Measurements from ENCODE around the gene IP6K2. TPM values are rescaled to one million over a fixed set of nuclear protein-coding genes. Genes with fewer than 3 reads are reported as not detected.
A peak's percentile ranks its signal among the peaks of the same experiment; 100 is the strongest.
"Not testable (repeated sequence)": the region's sequence is repeated elsewhere in the genome, so short reads cannot be mapped to it uniquely, and the experiment has no call there.

IP6K2 gene
- total RNA-seq, 1 donor from 2014 or later = 104 TPM

DNA sequence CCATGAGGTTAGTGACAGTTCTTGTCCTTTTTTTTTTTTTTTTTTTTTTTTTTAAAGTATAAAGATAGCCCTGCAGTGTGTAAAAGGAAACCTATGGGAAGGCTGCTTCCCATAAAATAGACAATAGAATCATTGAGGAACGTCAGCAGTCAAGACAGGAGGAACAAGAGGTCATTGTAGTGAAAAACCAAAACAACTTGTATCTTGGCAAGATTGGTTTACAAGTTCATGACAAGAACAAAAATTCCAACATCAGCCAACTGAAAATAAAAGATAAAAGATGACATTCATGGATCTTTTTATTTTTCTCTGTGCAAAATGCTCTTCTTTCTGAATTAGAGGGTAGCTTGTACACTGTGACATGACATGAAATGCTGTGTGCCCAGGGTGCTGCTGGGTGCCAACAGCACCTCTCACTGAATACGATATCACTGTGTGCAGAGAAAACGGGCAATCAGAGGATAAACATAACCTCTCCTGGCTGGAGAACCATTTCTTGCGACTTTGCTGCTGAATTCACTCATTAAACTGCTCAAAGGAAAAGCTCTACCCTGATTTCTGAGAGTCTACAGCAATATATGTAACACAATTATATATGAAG lies 30.1 kb upstream of the IP6K2 start:
- no peak for DNase-seq (ENCODE audit: extremely low spot score, unreplicated experiment)
- no peak overlapping the region for H3K27ac Mint-ChIP-seq (ENCODE audit: unreplicated experiment)
- TF ChIP-seq, protein P1, sequence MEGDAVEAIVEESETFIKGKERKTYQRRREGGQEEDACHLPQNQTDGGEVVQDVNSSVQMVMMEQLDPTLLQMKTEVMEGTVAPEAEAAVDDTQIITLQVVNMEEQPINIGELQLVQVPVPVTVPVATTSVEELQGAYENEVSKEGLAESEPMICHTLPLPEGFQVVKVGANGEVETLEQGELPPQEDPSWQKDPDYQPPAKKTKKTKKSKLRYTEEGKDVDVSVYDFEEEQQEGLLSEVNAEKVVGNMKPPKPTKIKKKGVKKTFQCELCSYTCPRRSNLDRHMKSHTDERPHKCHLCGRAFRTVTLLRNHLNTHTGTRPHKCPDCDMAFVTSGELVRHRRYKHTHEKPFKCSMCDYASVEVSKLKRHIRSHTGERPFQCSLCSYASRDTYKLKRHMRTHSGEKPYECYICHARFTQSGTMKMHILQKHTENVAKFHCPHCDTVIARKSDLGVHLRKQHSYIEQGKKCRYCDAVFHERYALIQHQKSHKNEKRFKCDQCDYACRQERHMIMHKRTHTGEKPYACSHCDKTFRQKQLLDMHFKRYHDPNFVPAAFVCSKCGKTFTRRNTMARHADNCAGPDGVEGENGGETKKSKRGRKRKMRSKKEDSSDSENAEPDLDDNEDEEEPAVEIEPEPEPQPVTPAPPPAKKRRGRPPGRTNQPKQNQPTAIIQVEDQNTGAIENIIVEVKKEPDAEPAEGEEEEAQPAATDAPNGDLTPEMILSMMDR (IDR thresholded peaks at IDR 0.05) = no peak
- H3K4me3 Mint-ChIP-seq (ENCODE audit: unreplicated experiment) = no peak overlapping the region
- H3K27me3 Mint-ChIP-seq (ENCODE audit: unreplicated experiment) = no peaks in the 10 kb centered on the region
- no peaks in the 10 kb centered on the region for H3K9me3 Mint-ChIP-seq (ENCODE audit: unreplicated experiment)
- H3K36me3 Mint-ChIP-seq (ENCODE audit: unreplicated experiment) = peaks cover 32% of the 10 kb centered on the region
- no peaks in the 10 kb centered on the region for H3K4me1 Mint-ChIP-seq (ENCODE audit: unreplicated experiment)

DNA sequence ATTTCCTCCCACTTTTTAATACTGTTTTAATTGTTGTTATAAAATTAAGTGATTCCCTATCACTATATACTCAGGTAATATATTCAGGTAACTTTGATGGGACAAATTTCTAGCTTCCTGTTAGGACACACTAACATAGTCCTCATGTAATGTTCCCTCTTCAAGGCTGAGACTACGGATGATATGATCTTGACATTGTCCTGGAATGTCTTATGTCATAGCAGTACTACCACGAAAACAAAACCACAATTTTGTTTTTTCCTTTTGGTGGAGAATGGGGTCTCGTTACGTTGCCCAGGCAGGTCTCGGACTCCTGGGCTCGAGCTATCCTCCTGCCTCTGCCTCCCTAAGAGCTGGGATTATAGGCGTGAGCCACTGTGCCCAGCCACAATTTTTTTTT lies 26.8 kb upstream of the IP6K2 start:
- DNase-seq (ENCODE audit: extremely low spot score, unreplicated experiment) = no peak
- no peak overlapping the region for H3K27ac Mint-ChIP-seq (ENCODE audit: unreplicated experiment)
- H3K27me3 Mint-ChIP-seq (ENCODE audit: unreplicated experiment) = no peaks in the 10 kb centered on the region
- peaks cover 13% of the 10 kb centered on the region for H3K4me1 Mint-ChIP-seq (ENCODE audit: unreplicated experiment)
- H3K36me3 Mint-ChIP-seq (ENCODE audit: unreplicated experiment) = peaks cover 20% of the 10 kb centered on the region
- H3K9me3 Mint-ChIP-seq (ENCODE audit: unreplicated experiment) = no peaks in the 10 kb centered on the region
- TF ChIP-seq, protein P1 (IDR thresholded peaks at IDR 0.05) = no peak
- no peak overlapping the region for H3K4me3 Mint-ChIP-seq (ENCODE audit: unreplicated experiment)

DNA sequence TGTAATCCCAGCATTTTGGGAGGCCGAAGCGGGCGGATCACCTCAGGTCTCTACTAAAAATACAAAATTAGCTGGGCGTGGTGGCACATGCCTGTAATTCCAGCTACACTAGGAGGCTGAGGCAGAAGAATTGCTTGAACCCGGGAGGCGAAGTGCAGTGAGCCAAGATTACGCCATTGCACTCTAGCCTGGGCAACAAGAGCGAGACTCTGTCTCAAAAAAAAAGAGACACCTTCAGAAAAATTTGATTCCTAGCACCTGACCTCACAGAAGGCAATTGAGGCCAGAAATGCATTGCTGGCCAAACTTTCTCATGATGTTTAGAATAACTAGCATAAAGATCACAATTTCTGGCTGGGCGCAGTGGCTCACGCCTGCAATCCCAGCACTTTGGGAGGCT lies 24.2 kb upstream of the IP6K2 start:
- H3K27me3 Mint-ChIP-seq (ENCODE audit: unreplicated experiment) = not testable (repeated sequence)

DNA sequence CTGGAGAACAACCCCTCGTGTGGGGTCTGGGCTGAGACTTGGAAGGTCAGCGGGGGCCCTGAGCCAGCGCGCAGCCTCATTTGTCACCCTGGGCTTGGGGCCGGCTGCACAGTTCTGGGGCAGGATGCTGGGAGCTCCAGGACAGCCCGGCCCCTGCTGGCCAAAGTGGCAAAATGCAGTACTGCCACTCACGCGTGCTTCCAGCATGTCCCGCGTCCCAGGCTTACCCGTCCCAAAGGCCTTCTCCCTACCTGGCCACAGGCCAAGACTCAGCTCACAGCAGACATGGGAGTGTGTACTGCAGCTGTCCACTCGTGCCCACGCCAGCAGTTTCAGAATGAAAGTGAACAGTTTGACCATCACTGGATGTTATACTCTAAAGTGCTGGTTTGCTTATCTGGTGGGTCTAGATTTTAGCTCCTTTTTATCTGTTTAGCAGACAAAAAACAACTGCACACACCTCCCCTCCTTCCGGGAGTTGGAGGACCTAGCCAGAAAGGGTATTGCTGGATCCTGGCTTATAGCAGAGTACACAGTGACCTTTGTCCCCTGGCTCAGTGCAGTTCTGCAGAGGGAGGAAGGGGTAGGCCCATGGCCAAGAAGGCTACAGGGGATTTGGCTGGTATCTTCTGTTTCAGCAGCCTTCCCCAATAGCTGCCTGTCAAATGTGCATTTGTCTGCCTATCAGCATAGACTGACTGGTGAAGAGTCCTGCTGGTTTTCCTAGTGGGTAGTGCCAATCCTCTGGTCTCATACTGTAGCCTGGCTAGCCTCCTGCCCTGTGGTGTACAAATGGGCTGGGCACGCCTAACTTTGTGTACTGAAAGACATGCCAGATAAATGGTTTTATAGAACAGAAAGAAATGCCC lies 23.2 kb upstream of the IP6K2 start:
- Mint-ChIP-seq H3K4me3 (ENCODE audit: unreplicated experiment) (peak overlapping the region; percentile 45), H3K4me1 (ENCODE audit: unreplicated experiment) (peaks cover 16% of the 10 kb centered on the region), H3K36me3 (ENCODE audit: unreplicated experiment) (peaks cover 3% of the 10 kb centered on the region), H3K27me3 (ENCODE audit: unreplicated experiment) (no peaks in the 10 kb centered on the region), H3K9me3 (ENCODE audit: unreplicated experiment) (no peaks in the 10 kb centered on the region), H3K27ac (ENCODE audit: unreplicated experiment) (peak overlapping the region; percentile 71)
- TF ChIP-seq, protein P1 (IDR thresholded peaks at IDR 0.05) = peak; percentile 81
- peak; percentile 91 for DNase-seq (ENCODE audit: extremely low spot score, unreplicated experiment)

More for the DNA sequence above, 24.2 kb upstream of the IP6K2 start:
- H3K4me3 Mint-ChIP-seq (ENCODE audit: unreplicated experiment); H3K36me3 Mint-ChIP-seq (ENCODE audit: unreplicated experiment); H3K27ac Mint-ChIP-seq (ENCODE audit: unreplicated experiment); DNase-seq (ENCODE audit: extremely low spot score, unreplicated experiment); H3K9me3 Mint-ChIP-seq (ENCODE audit: unreplicated experiment): not testable (repeated sequence)
- H3K4me1 Mint-ChIP-seq (ENCODE audit: unreplicated experiment) = peaks cover 13% of the 10 kb centered on the region

DNA sequence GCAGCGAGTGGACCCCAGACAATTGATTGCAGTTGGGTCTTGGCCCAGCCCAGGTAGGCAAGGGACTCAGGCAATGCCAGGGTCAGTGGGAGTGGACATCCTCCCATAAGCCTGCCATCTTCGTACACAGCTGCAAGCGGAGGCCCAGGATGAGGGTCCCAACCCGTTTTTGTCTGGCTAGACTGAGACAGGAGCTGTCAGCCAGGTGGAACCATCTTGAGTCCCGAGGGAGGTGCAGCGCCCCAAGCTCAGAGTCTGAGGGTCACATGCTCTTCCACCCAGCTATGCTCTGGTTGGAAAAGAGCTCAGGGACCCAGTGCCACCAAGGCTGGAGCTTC lies 22.6 kb upstream of the IP6K2 start:
- Mint-ChIP-seq H3K4me3 (ENCODE audit: unreplicated experiment) (no peak overlapping the region), H3K9me3 (ENCODE audit: unreplicated experiment) (no peaks in the 10 kb centered on the region), H3K27me3 (ENCODE audit: unreplicated experiment) (no peaks in the 10 kb centered on the region), H3K27ac (ENCODE audit: unreplicated experiment) (no peak overlapping the region), H3K4me1 (ENCODE audit: unreplicated experiment) (peaks cover 18% of the 10 kb centered on the region), H3K36me3 (ENCODE audit: unreplicated experiment) (peaks cover 1% of the 10 kb centered on the region)
- TF ChIP-seq, protein P1 (IDR thresholded peaks at IDR 0.05) = no peak
- no peak for DNase-seq (ENCODE audit: extremely low spot score, unreplicated experiment)

Measured in osteocyte (in vitro differentiated cells).